Airway epithelial cell (primary cell): ENCODE data around the gene CCL21. TPM values are rescaled to one million over a fixed set of nuclear protein-coding genes. Genes with fewer than 3 reads are reported as not detected.

Experiments
- total RNA-seq: library from RNA; depleted of rRNA; stranded (reverse); fragments of >200 nt; gene quantifications from 2 replicates; pipeline ENCODE4 v1.2.3, GENCODE V29; 2015

The CCL21 gene, protein sequence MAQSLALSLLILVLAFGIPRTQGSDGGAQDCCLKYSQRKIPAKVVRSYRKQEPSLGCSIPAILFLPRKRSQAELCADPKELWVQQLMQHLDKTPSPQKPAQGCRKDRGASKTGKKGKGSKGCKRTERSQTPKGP
- not detected in 2 replicates for total RNA-seq

DNA sequence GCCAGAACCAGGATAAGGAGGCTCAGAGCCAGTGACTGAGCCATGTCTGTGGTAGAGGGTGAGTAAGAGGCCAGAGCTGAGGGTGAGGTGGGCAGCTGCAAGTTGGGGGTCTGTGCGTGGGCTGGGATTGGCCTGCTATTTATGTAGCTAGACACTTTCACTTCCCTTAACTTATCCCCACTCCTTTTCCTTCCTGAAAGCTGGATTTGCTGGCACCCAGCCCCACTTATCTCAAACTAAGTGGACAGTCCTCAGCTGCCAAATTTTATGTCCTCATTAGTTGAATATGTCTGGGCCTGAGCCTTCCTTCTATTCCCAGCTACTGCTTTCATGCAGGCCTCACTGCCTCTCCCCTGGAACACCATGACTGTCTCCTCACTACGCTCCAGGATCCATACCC is at the start of gene CCL21:
Gene CCL21, minus strand, starts transcription at position 114 of the 400 bp plus-strand sequence. Its CDS starts 70 bp downstream, at position 44.

DNA sequence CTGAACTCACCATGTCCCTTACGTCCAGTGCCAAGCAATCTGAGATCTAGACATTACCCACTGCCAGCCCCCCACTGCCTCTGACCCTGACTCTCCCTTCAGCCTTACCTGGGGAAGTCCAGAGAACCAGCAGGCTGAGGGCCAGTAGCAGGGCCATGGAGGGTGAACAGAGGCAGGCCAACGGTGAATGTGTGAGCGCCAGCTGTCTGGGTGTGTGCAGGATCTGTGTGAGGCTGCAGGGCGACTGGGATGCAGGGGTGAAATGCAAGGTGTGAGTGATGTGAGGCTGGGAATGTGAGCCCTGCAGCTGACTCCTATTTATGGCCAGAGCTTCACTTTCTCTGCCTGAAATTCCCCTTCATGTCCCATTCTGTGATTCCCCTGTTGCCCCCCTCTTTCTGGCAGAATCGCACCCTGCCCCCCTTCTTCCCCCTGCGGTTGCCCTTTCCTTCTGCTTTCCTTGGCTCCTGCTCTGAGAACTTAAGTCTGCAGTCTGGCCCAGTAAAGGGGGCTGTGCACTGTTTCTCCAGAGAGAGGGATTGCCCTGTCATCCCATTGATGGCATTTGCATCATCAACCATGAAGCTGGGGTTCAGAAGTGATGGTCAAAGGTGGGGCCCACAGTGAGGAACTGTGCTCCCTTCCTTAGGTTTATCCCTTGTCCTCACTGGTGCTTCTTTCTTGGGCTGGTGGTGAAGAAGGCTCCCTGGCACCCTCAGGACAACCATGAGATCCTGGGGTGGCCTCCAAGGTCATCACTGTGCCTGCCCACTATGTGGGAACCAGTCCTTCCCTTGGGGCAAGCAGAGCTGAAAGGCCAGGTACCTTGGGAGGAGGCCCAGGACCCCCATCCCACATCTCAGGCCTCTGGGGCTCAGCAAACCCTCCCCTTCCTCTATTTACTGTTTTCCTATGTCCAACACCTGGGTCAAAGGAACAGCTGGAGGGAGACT is 18.7 kb downstream of the CCL21 start, which contains the start of gene CCL19:
Gene CCL19, minus strand, starts transcription at position 294 of the 953 bp plus-strand sequence. Its CDS starts 137 bp downstream, at position 157.

DNA sequence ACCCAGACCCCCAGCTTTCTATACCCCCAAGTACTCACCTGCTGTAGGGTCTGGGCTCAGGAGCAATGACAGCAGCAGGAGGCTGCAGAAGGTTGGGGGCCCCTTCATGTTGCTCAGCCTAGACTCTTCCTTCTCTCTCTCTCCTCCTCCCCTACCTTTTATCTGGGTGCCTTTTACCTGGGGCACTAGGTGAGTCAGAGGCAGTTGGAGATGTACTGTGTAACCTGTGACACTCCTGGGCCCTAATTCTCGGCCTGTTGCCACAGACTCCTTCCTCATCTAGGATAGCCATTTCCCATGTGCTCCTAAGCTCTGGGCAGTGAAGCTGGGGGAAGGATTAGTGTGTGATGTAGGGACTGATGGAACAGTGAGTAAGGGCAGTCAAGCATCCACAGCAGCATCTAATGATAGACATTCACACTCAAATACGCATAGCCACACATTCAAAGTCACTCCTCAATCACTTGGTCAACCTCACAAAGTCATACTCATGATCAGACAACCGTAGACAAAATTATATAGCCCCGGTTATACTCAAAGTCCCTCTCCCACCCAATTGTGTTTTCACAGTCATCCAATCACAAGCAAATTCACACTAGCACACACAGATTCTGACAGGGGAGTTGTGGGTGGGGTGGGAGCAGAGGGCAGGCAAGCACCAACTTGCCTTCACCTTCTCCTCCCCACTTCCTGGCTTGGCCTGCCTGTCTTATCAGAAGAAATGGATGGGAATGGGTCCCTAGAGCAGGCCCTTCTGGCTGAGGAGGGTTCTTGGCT is 47.2 kb downstream of the CCL21 start, which contains the start of gene CCL27:
Gene CCL27, minus strand, starts transcription at position 132 of the 777 bp plus-strand sequence. Its CDS starts 24 bp downstream, at position 108.

Other genes with a start within 250 kb of the CCL21 start
- not detected in 2 replicates for gene ENHO, start 187.1 kb downstream of the CCL21 start, total RNA-seq
- 0.42 TPM in 1 of 2 replicates, not detected in the other for gene CNTFR, start 120.4 kb downstream of the CCL21 start, total RNA-seq
- gene RPP25L, start 98.0 kb downstream of the CCL21 start, total RNA-seq, result 41.4 and 41.8 TPM in 2 replicates
- 90.6 and 152 TPM in 2 replicates for gene DCTN3, start 89.6 kb downstream of the CCL21 start, total RNA-seq
- gene ARID3C, start 81.1 kb downstream of the CCL21 start, total RNA-seq, result not detected in 2 replicates
- 178 and 189 TPM in 2 replicates for gene SIGMAR1, start 72.3 kb downstream of the CCL21 start, total RNA-seq
- 15.4 and 21.8 TPM in 2 replicates for gene GALT, start 63.5 kb downstream of the CCL21 start, total RNA-seq
- 0.79 and 4.6 TPM in 2 replicates for gene IL11RA, start 58.0 kb downstream of the CCL21 start, total RNA-seq
- gene CCL27, start 47.5 kb downstream of the CCL21 start, total RNA-seq, result 0.28 TPM in 1 of 2 replicates, not detected in the other
- not detected in 2 replicates for gene CCL19, start 18.9 kb downstream of the CCL21 start, total RNA-seq
- gene PHF24, start 248.1 kb upstream of the CCL21 start, total RNA-seq, result under 0.01 and 0.23 TPM in 2 replicates